ENCODE results near the gene BEX3.
"Not testable (repeated sequence)": the region's sequence is repeated elsewhere in the genome, so short reads cannot be mapped to it uniquely, and the experiment has no call there.

BEX3 gene

DNA sequence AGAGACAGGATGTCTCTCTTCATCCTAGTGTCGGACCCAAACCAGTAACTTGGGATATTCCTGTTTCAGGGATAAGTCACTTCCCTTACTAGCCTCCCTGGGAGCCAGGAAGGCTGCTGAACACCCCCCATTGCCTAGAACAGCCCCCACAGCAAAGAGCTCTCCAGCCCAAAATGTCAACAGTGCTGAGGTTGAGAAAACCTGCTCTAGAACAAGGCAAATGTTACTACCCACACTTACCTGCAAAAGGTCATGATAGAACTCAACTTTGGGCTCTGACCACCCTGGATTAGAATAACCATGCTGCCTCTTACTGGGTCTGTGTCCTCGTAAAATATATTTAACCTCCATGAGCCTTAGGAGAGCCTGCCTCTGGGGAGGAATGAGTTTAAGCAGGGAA, 20.3 kb downstream of the BEX3 start:
- H3K4me3 ChIP-seq = no peak overlapping the region
- 0 out of 2 replicates have a peak, but pooled peaks cover 3% of the 10 kb centered on the region for H3K27me3 ChIP-seq (ENCODE audit: low read depth)
- no peaks in the 10 kb centered on the region; the same call in 1 of the 2 replicates for H3K9me3 ChIP-seq
- H3K36me3 ChIP-seq (replicated peaks) = no peaks in the 10 kb centered on the region
- DNase-seq (ENCODE audit: low spot score in 2 of 2) = no peak
- in situ Hi-C loops (cut with MboI; ENCODE audit: low sequenced_read_pairs) = no loop called here
- no peaks in the 10 kb centered on the region for H3K4me1 ChIP-seq

DNA sequence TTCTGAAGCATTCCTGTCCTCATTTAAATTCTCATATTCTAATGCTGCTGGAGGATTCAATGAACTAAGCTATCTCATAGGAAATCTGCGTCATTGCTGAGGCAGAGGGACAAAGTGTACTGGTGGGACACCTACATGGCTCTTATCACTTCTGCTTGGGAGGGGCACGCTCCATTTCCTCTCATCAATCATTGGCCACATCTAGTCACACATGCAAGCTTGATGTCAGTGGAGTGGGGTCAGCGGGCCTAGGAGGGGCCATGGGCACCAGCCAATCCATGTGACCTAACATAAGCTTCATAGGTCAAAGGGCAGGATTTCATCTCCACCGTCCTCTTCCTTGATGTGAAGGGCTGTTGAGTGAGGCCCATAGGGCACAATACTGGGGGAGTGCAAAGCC, 21.4 kb downstream of the BEX3 start:
- in situ Hi-C loops (cut with MboI; ENCODE audit: low sequenced_read_pairs) = no loop called here
- no peak overlapping the region for H3K4me3 ChIP-seq
- no peaks in the 10 kb centered on the region for H3K36me3 ChIP-seq (replicated peaks)
- H3K9me3 ChIP-seq = no peaks in the 10 kb centered on the region; the same call in 1 of the 2 replicates
- no peaks in the 10 kb centered on the region for H3K4me1 ChIP-seq
- H3K27me3 ChIP-seq (ENCODE audit: low read depth) = 0 out of 2 replicates have a peak, but pooled peaks cover 3% of the 10 kb centered on the region
- no peak for DNase-seq (ENCODE audit: low spot score in 2 of 2)

DNA sequence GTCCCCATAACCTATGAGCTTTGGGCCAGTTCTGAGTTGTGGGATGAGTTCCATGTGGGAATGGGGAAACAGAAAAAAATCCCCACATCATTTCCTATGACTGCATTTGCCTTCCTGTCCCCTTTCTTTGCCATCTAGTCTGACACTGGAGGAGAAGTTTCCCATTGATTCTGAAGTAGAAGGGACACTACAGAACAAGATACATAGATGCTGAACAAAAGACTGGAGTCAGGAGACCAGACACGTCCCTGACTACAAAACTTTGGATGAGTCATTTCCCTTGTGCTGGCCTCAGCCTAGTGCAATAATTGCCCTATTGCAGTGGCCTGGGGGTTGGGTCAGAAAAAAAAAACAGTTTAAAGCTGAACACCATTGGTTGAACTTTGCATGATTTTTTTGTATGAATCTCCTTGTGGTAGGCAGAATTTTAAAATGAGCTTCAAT, 22.1 kb downstream of the BEX3 start:
- DNase-seq (ENCODE audit: low spot score in 2 of 2) = no peak
- Histone ChIP-seq H3K27me3 (ENCODE audit: low read depth) (0 out of 2 replicates have a peak, but pooled peaks cover 3% of the 10 kb centered on the region), H3K4me1 (no peaks in the 10 kb centered on the region), H3K4me3 (no peak overlapping the region), H3K36me3 (replicated peaks) (no peaks in the 10 kb centered on the region), H3K9me3 (no peaks in the 10 kb centered on the region; the same call in 1 of the 2 replicates)
- in situ Hi-C loops (cut with MboI; ENCODE audit: low sequenced_read_pairs) = no loop called here

DNA sequence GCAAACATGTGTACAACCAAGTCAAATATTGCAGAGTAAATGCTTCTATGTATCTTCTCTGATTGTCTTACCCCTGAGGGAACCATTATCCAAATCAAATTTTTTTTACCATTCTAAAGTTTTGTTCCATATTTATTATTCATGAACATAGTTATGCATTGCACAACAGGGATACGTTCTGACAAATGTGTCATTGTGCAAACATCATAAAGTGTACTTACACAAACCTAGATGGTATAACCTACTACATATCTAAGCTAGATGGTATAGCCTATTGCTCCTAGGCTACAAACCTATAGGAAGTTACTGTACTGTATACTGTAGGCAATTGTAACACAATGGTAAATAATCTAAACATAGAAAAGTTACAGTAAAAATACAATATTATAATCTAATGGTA, 23.4 kb downstream of the BEX3 start:
- H3K9me3 ChIP-seq = no peaks in the 10 kb centered on the region; the same call in 1 of the 2 replicates
- no peaks in the 10 kb centered on the region for H3K27me3 ChIP-seq (ENCODE audit: low read depth)
- no peaks in the 10 kb centered on the region for H3K36me3 ChIP-seq (replicated peaks)
- in situ Hi-C loops (cut with MboI; ENCODE audit: low sequenced_read_pairs) = no loop called here
- H3K4me1 ChIP-seq = peaks cover 5% of the 10 kb centered on the region
- no peak overlapping the region for H3K4me3 ChIP-seq
- no peak for DNase-seq (ENCODE audit: low spot score in 2 of 2)

DNA sequence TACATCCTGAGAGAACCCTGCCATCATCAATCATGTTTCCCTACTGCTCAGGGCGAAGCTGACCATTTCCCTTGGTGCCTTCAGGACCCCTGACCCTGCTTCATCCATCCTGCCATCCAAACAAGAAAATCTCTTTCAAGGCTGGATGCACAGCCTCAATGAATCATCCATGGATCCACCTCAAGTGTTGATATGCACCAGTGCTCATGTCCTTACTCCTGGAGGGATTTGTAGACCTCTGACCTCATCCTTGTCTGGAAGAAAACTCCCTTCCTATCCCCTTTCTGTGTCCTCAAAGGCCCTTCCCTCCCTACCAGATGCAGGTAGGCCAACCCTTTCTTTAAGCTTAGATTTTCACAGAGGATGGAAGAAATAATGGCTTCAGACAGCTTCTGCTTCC, 24.6 kb downstream of the BEX3 start:
- H3K9me3 ChIP-seq = no peaks in the 10 kb centered on the region; the same call in 1 of the 2 replicates
- H3K4me3 ChIP-seq = no peak overlapping the region
- H3K27me3 ChIP-seq (ENCODE audit: low read depth) = no peaks in the 10 kb centered on the region
- no peak for DNase-seq (ENCODE audit: low spot score in 2 of 2)
- in situ Hi-C loops (cut with MboI; ENCODE audit: low sequenced_read_pairs) = no loop called here
- peaks cover 9% of the 10 kb centered on the region for H3K4me1 ChIP-seq
- no peaks in the 10 kb centered on the region for H3K36me3 ChIP-seq (replicated peaks)

DNA sequence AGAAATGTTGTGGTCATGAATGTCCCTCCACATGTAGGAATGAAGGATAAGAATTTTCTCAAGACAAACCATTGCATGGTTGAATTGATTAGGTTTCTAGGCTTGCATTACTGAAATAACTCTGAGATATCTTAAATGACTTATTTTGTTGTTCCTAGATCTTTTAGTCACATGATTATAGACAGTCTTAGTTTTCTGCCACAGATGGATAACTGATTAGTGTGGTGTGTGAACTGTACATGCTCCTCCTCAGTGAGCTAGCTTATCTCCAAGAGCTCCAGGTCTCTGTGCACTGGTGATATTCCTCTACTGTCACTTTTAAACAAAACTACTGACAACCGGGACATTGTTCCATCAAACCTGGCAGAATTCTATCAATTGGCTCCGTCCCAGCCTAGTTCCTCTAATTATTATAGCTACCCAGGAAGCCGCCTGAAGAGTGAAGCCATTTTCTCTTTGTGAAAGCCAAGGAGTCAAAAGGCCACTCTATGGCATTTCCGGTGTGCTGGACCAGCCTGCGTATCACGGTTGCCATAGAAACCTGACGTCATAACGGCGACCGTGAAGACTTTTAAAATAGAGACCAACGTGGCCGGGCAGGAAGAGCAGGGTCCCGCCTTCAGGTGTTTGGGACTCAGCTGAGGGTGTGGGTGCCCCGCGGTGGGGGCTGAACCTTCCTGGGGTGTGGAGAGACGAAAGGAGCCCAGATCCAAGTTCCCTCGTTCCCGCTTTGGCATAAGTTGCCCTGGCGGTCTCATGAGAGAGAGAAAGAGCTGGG, 28.1 kb downstream of the BEX3 start:
- Histone ChIP-seq H3K36me3 (replicated peaks) (no peaks in the 10 kb centered on the region; the same call in 1 of the 2 replicates), H3K4me3 (peak overlapping the region; percentile 65), H3K4me1 (peaks cover 9% of the 10 kb centered on the region), H3K27me3 (ENCODE audit: low read depth) (no peaks in the 10 kb centered on the region), H3K9me3 (no peaks in the 10 kb centered on the region; the same call in 1 of the 2 replicates)
- DNase-seq (ENCODE audit: low spot score in 2 of 2) = peak; percentile 81 to 86
- in situ Hi-C loops (cut with MboI; ENCODE audit: low sequenced_read_pairs) = no loop called here

DNA sequence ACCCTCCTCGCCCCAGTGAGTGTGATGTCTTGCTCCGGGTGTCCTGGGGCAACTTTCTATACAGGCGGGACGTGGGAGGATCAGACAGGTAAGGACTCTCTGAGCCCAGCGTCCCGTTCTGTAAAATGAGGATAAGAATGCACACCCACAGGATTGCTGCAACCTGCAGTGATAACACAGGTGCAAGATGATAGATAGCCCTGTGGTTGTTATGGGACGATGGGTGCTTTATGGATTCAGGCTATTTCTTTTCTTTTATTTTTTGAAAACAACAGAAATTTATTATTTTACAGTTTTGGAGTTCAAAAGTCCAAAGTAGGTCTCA, 28.6 kb downstream of the BEX3 start:
- peak overlapping the region; percentile 65 for H3K4me3 ChIP-seq
- in situ Hi-C loops (cut with MboI; ENCODE audit: low sequenced_read_pairs) = no loop called here
- H3K27me3 ChIP-seq (ENCODE audit: low read depth) = no peaks in the 10 kb centered on the region
- no peaks in the 10 kb centered on the region for H3K9me3 ChIP-seq
- no peaks in the 10 kb centered on the region; the same call in 1 of the 2 replicates for H3K36me3 ChIP-seq (replicated peaks)
- H3K4me1 ChIP-seq = peaks cover 9% of the 10 kb centered on the region
- DNase-seq (ENCODE audit: low spot score in 2 of 2) = no peak

DNA sequence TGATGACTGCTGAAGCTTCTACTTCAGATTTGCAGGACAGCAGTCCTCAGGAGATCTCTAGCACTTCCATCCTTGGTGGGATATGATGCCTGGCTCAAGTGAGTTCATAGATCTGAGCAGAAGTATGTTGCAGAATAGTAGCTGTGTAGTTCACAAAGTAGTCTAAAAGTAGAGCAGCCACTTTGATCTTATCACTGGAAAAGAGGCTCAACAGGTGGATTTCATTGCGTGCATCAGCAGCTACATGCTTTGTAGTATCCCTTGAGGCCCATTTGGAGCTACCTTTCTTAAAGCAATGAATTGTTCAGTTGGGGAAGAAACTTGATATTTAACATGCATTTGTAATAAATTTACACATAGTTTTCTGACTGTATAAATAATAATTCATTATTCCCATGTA, 29.9 kb downstream of the BEX3 start:
- no peak for DNase-seq (ENCODE audit: low spot score in 2 of 2)
- in situ Hi-C loops (cut with MboI; ENCODE audit: low sequenced_read_pairs) = no loop called here
- Histone ChIP-seq H3K4me1 (peaks cover 9% of the 10 kb centered on the region), H3K9me3 (no peaks in the 10 kb centered on the region), H3K27me3 (ENCODE audit: low read depth) (no peaks in the 10 kb centered on the region), H3K36me3 (replicated peaks) (no peaks in the 10 kb centered on the region; the same call in 1 of the 2 replicates), H3K4me3 (no peak overlapping the region)

DNA sequence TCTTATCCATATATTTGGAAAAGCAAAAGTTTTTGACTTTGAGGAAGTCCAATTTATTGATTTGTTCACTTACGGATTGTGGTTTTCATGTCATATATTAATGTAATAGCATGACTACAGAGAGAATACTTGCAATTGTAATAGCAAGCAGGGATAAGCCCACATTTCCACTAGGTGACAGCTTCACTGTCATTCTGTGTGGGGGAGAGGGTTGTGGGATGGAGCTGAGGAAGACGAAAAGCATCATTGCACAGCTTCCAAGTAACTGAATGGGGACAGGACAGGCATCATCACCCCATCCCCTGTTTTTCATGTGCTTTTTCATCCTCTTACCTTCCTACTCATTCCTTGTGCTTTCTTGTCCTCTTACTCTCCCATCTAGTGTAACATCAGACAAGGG, 31.4 kb downstream of the BEX3 start:
- H3K4me1 ChIP-seq = peaks cover 9% of the 10 kb centered on the region
- no peak for DNase-seq (ENCODE audit: low spot score in 2 of 2)
- no peaks in the 10 kb centered on the region for H3K9me3 ChIP-seq
- H3K27me3 ChIP-seq (ENCODE audit: low read depth) = no peaks in the 10 kb centered on the region
- in situ Hi-C loops (cut with MboI; ENCODE audit: low sequenced_read_pairs) = no loop called here
- H3K36me3 ChIP-seq (replicated peaks) = no peaks in the 10 kb centered on the region; the same call in 1 of the 2 replicates
- H3K4me3 ChIP-seq = no peak overlapping the region

DNA sequence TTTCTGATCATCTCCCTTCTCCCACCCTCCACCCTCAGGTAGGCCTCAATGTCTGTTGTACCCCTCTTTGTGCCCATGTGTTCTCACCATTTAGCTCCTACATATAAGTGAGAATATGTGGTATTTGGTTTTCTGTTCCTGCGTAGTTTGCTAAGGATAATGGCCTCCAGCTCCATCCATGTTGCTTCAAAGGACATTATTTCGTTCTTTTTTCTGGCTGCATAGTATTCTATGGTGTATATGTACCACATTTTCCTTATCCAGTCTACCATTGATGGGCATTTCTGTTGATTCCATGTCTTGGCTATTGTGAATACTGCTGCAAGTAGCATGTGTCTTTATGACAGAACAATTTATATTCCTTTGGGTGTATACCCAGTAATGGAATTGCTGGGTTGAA, 35.4 kb downstream of the BEX3 start:
- DNase-seq (ENCODE audit: low spot score in 2 of 2); in situ Hi-C loops (cut with MboI; ENCODE audit: low sequenced_read_pairs); H3K4me3 ChIP-seq; H3K36me3 ChIP-seq (replicated peaks); H3K9me3 ChIP-seq; H3K27me3 ChIP-seq (ENCODE audit: low read depth); H3K4me1 ChIP-seq: not testable (repeated sequence)

DNA sequence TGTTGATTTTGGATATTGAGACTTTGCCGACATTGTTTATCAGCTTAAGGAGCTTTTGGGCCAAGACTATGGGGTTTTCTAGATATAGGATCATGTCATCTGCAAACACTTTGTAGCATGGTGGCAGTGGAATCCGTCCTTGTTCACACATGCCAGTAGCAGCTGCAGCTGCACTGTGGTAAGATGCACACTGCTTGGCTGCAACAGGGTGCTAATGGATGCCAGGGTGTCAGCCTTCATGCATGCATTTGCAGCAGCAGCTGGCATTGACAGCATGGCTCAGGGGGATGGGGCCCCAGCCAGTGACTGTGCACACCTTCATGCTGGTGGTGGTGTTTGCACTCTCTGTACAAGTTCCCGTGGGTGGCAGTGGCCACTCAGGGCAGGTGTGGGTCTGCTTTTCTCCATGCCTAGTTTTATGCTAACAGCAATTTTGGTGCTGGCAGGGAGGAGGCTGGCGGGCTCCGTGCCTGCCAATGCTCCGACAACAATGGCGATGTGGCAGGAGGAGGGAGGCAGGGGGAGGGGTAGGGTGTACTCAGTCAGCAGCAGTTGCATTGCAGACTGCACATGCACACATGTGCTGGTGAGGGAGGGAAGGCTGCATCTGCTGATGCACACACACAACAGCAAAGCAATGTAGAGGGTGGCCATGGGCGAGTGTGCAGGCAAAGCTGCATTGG, 37.5 kb downstream of the BEX3 start:
- in situ Hi-C loops (cut with MboI; ENCODE audit: low sequenced_read_pairs) = no loop called here
- peaks cover 3% of the 10 kb centered on the region; the same call in 1 of the 2 replicates for H3K36me3 ChIP-seq (replicated peaks)
- no peaks in the 10 kb centered on the region for H3K27me3 ChIP-seq (ENCODE audit: low read depth)
- H3K4me1 ChIP-seq = no peaks in the 10 kb centered on the region
- DNase-seq (ENCODE audit: low spot score in 2 of 2) = no peak
- H3K4me3 ChIP-seq = no peak overlapping the region
- no peaks in the 10 kb centered on the region for H3K9me3 ChIP-seq

DNA sequence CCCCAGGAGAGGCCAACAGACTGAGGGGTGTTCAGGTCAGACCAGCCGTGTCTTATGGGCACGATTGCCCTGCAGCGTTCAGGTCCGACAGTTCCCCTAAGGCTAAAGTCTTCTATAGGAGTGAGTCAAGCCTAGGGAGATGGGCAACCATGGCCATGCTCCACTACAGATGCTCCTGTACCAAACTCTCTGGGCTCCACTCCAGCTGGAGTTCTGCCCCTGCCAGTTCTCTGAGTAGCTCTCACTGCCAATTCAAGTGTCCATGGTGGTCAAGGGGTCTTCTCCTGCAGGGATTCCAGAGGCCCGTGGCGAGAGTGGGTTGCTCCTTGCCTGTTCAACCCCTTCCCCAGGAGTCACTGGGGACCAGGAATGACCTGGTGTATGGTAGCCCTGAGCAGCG, 38.2 kb downstream of the BEX3 start:
- no peak overlapping the region for H3K4me3 ChIP-seq
- in situ Hi-C loops (cut with MboI; ENCODE audit: low sequenced_read_pairs) = no loop called here
- peaks cover 3% of the 10 kb centered on the region; the same call in 1 of the 2 replicates for H3K36me3 ChIP-seq (replicated peaks)
- H3K9me3 ChIP-seq = no peaks in the 10 kb centered on the region
- H3K4me1 ChIP-seq = no peaks in the 10 kb centered on the region
- no peaks in the 10 kb centered on the region for H3K27me3 ChIP-seq (ENCODE audit: low read depth)
- no peak for DNase-seq (ENCODE audit: low spot score in 2 of 2)

DNA sequence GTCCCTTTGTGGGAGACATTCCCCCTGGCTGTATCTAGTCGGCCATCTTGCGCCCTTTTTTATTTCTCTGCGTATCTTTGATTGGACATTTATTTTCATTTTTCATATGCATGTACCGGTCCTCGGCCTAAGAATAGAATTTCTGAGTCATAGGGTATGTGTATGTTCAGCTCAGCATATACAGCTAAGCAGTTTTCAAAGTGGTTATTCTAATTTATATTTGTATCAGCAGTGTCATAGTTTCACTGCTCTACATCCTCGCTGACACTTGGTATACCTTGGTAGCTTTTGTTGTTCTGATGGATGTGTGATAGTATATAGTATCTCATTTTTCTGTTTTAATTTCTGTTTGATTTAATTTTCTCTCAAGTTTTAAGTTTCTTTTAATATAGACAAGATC, 38.7 kb downstream of the BEX3 start:
- H3K9me3 ChIP-seq = no peaks in the 10 kb centered on the region
- in situ Hi-C loops (cut with MboI; ENCODE audit: low sequenced_read_pairs) = no loop called here

DNA sequence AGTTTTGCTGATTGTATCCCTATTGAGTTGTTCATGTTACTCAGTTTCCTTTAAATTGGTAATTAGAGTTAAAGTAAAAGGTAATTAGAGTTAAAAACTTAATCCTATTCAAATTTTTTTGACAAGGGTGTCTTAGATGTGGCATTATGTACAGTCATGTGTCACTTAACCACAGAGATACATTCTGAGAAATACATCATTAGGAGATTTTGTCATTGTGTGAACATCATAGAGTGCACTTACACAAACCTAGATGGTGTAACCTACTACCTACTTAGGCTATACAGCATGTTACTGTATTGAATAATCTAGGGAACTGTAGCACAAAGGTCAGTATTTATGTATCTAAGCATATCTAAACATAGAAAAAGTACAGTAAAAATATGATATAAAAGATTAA, 39.2 kb downstream of the BEX3 start:
- in situ Hi-C loops (cut with MboI; ENCODE audit: low sequenced_read_pairs) = no loop called here
- H3K9me3 ChIP-seq = no peaks in the 10 kb centered on the region
- no peak for DNase-seq (ENCODE audit: low spot score in 2 of 2)
- peaks cover 3% of the 10 kb centered on the region; the same call in 1 of the 2 replicates for H3K36me3 ChIP-seq (replicated peaks)
- no peak overlapping the region for H3K4me3 ChIP-seq
- H3K4me1 ChIP-seq = no peaks in the 10 kb centered on the region
- no peaks in the 10 kb centered on the region for H3K27me3 ChIP-seq (ENCODE audit: low read depth)

More for the DNA sequence above, 38.7 kb downstream of the BEX3 start:
- Histone ChIP-seq H3K4me1 (no peaks in the 10 kb centered on the region), H3K27me3 (ENCODE audit: low read depth) (no peaks in the 10 kb centered on the region), H3K4me3 (no peak overlapping the region), H3K36me3 (replicated peaks) (peaks cover 3% of the 10 kb centered on the region; the same call in 1 of the 2 replicates)
- no peak for DNase-seq (ENCODE audit: low spot score in 2 of 2)
